22Rv1 (cell line): Measurements from ENCODE around the gene B3GAT3.

Experiments used
- ZFX ChIP-seq: fragments of 450-650 bp; IDR thresholded peaks from 2 replicates; pipeline ENCODE4 v1.6.1; 2017; ENCODE audit warnings: antibody characterized with exemption, borderline replicate concordance
- TF ChIP-seq, protein P1 (sequence below): fragments of 450-650 bp; IDR thresholded peaks from 2 replicates; pipeline ENCODE4 v1.5.1; 2017; ENCODE audit warnings: mild to moderate bottlenecking

DNA sequence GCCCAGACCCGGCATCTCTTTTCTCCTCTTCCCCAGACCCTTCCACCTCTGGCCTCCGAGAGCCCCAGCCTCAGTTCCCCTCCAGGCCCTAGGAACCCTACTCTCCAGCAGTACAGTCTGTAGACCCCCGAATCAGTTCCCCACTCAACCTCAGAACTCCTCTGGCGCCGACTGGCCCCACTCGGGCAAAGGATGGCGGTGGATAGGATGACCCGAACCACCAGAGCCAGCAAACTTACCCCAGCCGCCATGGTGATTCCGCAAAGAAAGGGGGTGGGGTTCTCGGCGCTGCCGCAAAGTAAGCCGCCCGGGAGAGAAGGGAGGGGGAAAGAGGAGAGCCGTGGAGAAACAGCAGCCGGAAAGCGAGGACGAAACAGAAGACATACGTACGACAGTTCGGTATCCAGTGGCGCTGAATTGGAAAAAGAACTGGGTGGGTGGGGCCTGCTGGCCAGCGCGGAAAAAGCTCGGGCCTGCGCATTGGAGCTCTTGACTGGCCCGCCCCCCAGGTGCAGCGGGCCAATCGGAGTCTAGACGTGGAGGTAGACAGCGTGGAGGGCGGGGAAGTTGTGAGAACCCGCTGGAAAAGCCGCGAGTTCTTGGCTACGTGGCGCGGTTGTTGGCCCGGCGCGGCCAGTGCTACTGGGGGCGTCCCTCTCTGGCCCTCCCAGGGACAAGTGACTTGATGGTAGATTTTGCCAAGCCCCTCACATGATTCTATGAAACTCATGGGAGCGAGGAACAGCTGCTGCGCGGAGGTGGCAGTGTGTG lies 48.0 kb downstream of the B3GAT3 start, which contains the start of gene EEF1G:
- TF ChIP-seq, protein P1, sequence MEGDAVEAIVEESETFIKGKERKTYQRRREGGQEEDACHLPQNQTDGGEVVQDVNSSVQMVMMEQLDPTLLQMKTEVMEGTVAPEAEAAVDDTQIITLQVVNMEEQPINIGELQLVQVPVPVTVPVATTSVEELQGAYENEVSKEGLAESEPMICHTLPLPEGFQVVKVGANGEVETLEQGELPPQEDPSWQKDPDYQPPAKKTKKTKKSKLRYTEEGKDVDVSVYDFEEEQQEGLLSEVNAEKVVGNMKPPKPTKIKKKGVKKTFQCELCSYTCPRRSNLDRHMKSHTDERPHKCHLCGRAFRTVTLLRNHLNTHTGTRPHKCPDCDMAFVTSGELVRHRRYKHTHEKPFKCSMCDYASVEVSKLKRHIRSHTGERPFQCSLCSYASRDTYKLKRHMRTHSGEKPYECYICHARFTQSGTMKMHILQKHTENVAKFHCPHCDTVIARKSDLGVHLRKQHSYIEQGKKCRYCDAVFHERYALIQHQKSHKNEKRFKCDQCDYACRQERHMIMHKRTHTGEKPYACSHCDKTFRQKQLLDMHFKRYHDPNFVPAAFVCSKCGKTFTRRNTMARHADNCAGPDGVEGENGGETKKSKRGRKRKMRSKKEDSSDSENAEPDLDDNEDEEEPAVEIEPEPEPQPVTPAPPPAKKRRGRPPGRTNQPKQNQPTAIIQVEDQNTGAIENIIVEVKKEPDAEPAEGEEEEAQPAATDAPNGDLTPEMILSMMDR, result no peak
- no peak for TF ChIP-seq ZFX
